Measurements from ENCODE around the gene LACC1.

- TF ChIP-seq, protein P1, sequence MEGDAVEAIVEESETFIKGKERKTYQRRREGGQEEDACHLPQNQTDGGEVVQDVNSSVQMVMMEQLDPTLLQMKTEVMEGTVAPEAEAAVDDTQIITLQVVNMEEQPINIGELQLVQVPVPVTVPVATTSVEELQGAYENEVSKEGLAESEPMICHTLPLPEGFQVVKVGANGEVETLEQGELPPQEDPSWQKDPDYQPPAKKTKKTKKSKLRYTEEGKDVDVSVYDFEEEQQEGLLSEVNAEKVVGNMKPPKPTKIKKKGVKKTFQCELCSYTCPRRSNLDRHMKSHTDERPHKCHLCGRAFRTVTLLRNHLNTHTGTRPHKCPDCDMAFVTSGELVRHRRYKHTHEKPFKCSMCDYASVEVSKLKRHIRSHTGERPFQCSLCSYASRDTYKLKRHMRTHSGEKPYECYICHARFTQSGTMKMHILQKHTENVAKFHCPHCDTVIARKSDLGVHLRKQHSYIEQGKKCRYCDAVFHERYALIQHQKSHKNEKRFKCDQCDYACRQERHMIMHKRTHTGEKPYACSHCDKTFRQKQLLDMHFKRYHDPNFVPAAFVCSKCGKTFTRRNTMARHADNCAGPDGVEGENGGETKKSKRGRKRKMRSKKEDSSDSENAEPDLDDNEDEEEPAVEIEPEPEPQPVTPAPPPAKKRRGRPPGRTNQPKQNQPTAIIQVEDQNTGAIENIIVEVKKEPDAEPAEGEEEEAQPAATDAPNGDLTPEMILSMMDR (IDR thresholded peaks at IDR 0.05) = no peak
- no peak for TF ChIP-seq ZFX (IDR thresholded peaks at IDR 0.05; ENCODE audit: borderline replicate concordance)
These were observed 3.9 kb downstream of the LACC1 start for GRCh38 chr13:43883631-43884030.
